Gastroesophageal sphincter (tissue), 4 donors: ENCODE results near the gene FER. TPM values are rescaled to one million over a fixed set of nuclear protein-coding genes. Genes with fewer than 3 reads are reported as not detected.

Experiments used
- ATAC-seq: fragments of 150-250 bp; one replicate; pipeline ENCODE4 v1.9.1; 2016; ENCODE audit warnings: mild to moderate bottlenecking, moderate library complexity
- H3K27ac ChIP-seq, 4 donors: fragments of 200-600 bp; sonication (generic) in 3 of 4; 1 replicate in 3 of 4; 2 replicates in 1 of 4; pipeline ENCODE4 v1.5.1; 2016 to 2019
- H3K27me3 ChIP-seq: fragments of 200-600 bp; sonication (generic); one replicate; pipeline ENCODE4 v1.5.1; 2019
- H3K36me3 ChIP-seq, 2 donors: fragments of 200-600 bp; sonication (generic); one replicate each; pipeline ENCODE4 v1.5.1; 2019; ENCODE audit warnings: control low read depth in 1 of 2
- H3K4me1 ChIP-seq, 3 donors: fragments of 200-600 bp; sonication (generic); 1 replicate in 2 of 3; 2 replicates in 1 of 3; pipeline ENCODE4 v1.5.1; 2016 to 2019; ENCODE audit warnings: control low read depth in 2 of 3
- H3K4me3 ChIP-seq, 2 donors: fragments of 200-600 bp; sonication (generic); one replicate each; pipeline ENCODE4 v1.5.1; 2019; ENCODE audit warnings: mild to moderate bottlenecking in 1 of 2, moderate library complexity in 1 of 2
- H3K9me3 ChIP-seq, 3 donors: fragments of 200-600 bp; sonication (generic); one replicate each; pipeline ENCODE4 v1.5.1; 2017 to 2019; ENCODE audit warnings: control low read depth in 2 of 3
- EP300 ChIP-seq: sonication (generic); formaldehyde crosslinking; IDR thresholded peaks from one replicate; pipeline ENCODE4 v1.6.1; 2017; ENCODE audit warnings: antibody characterized with exemption, mild to moderate bottlenecking
- POLR2A ChIP-seq, 2 donors: fragments of 450-650 bp; IDR thresholded peaks; one replicate each; pipeline ENCODE4 v1.6.1; 2017; ENCODE audit warnings: antibody characterized with exemption in 2 of 2, mild to moderate bottlenecking in 2 of 2, moderate library complexity in 1 of 2
- POLR2AphosphoS5 ChIP-seq: sonication (generic); formaldehyde crosslinking; IDR thresholded peaks from one replicate; pipeline ENCODE4 v1.6.1; 2017; ENCODE audit warnings: antibody characterized with exemption
- WGBS, 2 donors: methylation state at CpG; one replicate each; pipeline ENCODE4 v1.1.5; 2018; ENCODE audit warnings: low coverage in 1 of 2; 5-methylcytosine and 5-hydroxymethylcytosine counted together
- total RNA-seq, 4 donors: library from RNA; depleted of rRNA; stranded (reverse); fragments of >200 nt; gene quantifications; one replicate each; pipeline ENCODE4 v1.1.0, GENCODE V29; 2016
- TF ChIP-seq, protein P1 (sequence below), 4 experiments: fragments of 200-600 bp in 2 of 4; fragments of 450-650 bp in 2 of 4; sonication (generic) in 1 of 4; IDR thresholded peaks; one replicate each; pipeline ENCODE4 v1.5.1; 2017 to 2019; ENCODE audit warnings: antibody characterized with exemption in 4 of 4, mild to moderate bottlenecking in 2 of 4, moderate library complexity in 2 of 4

FER gene
- total RNA-seq, 4 donors from 2014 or later = 23.2 to 45.3 (median 32.5) TPM

DNA sequence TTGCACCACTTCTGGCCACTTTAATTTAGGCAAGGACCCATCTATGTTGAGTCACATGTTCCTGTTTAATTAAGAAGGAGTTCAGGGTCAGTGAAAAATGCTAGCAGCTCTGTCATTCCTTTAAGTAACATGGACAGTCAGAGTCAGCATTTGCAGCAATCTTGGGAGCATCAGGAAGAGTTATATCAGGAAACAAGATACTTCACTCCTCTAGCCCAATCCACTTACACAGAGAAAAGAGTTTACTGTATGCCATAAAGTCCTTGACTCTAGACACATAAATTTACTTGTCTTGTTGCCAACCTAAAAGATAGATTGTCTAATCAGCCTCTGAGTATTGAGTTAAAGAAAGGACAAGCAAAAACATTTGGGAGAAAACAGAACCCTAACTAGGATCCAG, 395.3 kb downstream of the FER start:
- H3K4me1 ChIP-seq = peaks cover 0 to 28% (median 0%) of the 10 kb centered on the region in 3 donors
- TF ChIP-seq POLR2AphosphoS5 = no peak
- TF ChIP-seq EP300 = no peak
- TF ChIP-seq POLR2A (IDR thresholded peaks at IDR 0.05) = no peak
- TF ChIP-seq, protein P1, sequence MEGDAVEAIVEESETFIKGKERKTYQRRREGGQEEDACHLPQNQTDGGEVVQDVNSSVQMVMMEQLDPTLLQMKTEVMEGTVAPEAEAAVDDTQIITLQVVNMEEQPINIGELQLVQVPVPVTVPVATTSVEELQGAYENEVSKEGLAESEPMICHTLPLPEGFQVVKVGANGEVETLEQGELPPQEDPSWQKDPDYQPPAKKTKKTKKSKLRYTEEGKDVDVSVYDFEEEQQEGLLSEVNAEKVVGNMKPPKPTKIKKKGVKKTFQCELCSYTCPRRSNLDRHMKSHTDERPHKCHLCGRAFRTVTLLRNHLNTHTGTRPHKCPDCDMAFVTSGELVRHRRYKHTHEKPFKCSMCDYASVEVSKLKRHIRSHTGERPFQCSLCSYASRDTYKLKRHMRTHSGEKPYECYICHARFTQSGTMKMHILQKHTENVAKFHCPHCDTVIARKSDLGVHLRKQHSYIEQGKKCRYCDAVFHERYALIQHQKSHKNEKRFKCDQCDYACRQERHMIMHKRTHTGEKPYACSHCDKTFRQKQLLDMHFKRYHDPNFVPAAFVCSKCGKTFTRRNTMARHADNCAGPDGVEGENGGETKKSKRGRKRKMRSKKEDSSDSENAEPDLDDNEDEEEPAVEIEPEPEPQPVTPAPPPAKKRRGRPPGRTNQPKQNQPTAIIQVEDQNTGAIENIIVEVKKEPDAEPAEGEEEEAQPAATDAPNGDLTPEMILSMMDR (IDR thresholded peaks at IDR 0.05) = no peak
- H3K27me3 ChIP-seq = no peaks in the 10 kb centered on the region
- no peak for ATAC-seq
- no peaks in the 10 kb centered on the region for H3K9me3 ChIP-seq
- no peaks in the 10 kb centered on the region for H3K36me3 ChIP-seq
- H3K27ac ChIP-seq = no peak overlapping the region
- no peak overlapping the region for H3K4me3 ChIP-seq

DNA sequence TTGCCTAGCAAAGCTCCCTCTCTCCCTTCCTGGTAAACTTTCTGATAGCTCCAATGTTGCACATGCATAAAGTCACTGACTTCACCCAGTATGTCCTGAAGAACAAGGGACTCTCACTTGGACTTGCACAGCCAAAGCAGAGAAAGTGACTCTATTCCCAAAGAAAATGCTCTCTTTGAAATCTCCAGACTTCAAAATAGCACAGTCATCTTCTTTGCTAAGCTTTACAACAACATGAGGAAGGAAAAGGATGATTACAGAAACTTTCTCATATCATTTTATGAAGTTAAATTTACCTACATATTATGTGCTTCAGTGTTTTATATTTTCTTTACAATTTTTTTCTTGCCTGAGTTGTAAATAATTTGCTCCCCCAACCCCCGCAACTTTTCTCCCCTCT, 397.4 kb downstream of the FER start:
- Histone ChIP-seq H3K27me3 (no peaks in the 10 kb centered on the region), H3K27ac (no peak overlapping the region), H3K9me3 (no peaks in the 10 kb centered on the region), H3K36me3 (no peaks in the 10 kb centered on the region), H3K4me3 (no peak overlapping the region), H3K4me1 (peaks cover 0 to 25% (median 0%) of the 10 kb centered on the region in 3 donors)
- TF ChIP-seq POLR2A (IDR thresholded peaks at IDR 0.05) (no peak), POLR2AphosphoS5 (no peak), EP300 (no peak)
- TF ChIP-seq, protein P1 (IDR thresholded peaks at IDR 0.05) = no peak
- 80 to 100% methylated on average over 1 of the region's 1 CpG for WGBS, 2 donors
- no peak for ATAC-seq

DNA sequence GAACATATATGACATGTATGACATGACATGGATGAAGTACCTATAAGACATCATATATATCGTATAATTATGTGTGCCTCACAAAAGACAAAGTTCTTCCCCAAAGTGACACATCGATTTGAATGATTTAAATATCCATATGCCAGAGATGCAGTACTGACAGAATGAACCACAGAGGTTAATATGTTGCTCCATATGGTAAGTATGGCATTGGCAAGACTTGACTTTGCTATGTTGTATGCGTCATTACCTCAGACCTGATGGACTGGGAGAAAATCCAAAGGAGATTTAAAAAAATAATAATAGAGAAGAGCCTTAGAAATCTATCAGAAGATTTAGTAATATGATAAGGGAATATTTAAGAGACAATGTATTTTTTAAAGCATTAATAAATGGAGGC, 398.9 kb downstream of the FER start:
- no peak for ATAC-seq
- TF ChIP-seq POLR2AphosphoS5 (no peak), POLR2A (IDR thresholded peaks at IDR 0.05) (no peak), EP300 (no peak)
- TF ChIP-seq, protein P1 (IDR thresholded peaks at IDR 0.05) = no peak
- WGBS, 2 donors = 92 to 100% methylated on average over 3 of the region's 3 CpGs

DNA sequence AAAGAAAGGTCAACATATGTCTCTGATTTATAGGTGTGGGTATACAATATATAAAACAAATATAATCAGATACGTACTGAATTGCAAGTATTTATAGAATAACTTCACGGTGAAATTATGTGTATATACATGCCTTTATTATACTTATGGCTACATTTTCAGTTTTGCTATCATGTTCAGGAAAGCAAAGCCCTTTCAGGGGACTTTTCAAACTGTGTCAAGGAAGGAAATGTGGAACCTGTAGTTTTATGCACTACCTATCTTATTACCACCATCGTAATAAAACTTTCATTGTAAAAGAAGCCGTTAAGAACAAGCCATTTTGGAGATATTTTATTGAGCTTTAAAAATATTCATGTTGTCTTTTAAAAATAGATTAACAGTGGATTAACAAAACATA, 404.9 kb downstream of the FER start:
- H3K36me3 ChIP-seq = no peaks in the 10 kb centered on the region
- no peaks in the 10 kb centered on the region for H3K9me3 ChIP-seq
- WGBS, 2 donors = 93 to 94% methylated on average over 4 of the region's 4 CpGs
- H3K27me3 ChIP-seq = no peaks in the 10 kb centered on the region
- H3K27ac ChIP-seq = no peak overlapping the region
- no peak overlapping the region for H3K4me3 ChIP-seq
- peaks cover 0 to 11% (median 0%) of the 10 kb centered on the region in 3 donors for H3K4me1 ChIP-seq
- TF ChIP-seq POLR2A (IDR thresholded peaks at IDR 0.05) (no peak), POLR2AphosphoS5 (no peak), EP300 (no peak)
- TF ChIP-seq, protein P1 (IDR thresholded peaks at IDR 0.05) = no peak
- no peak for ATAC-seq

More for the DNA sequence above, 398.9 kb downstream of the FER start:
- Histone ChIP-seq H3K9me3 (no peaks in the 10 kb centered on the region), H3K4me3 (no peak overlapping the region), H3K4me1 (peaks cover 0 to 17% (median 0%) of the 10 kb centered on the region in 3 donors), H3K27ac (no peak overlapping the region), H3K27me3 (no peaks in the 10 kb centered on the region), H3K36me3 (no peaks in the 10 kb centered on the region)

DNA sequence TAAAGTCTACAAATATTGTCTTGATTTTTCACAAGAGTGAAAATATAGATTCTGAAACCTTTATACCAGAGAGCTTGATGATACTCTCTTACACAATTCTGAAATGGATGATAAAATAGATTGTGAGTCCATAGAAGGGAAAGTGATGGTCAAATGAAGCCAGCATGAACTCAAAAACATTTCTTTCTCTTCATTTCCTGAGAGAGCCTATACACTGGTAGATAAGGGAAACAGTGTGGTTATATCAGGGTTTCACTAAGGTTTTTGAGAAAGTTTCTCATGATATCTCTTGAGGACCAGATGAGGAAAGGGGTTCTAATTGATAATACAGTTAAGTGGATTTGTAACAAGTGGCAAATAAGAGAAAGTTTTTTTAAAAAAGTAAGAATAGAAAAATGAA, 407.9 kb downstream of the FER start:
- Histone ChIP-seq H3K27ac (no peak overlapping the region), H3K4me3 (no peak overlapping the region), H3K27me3 (no peaks in the 10 kb centered on the region), H3K9me3 (no peaks in the 10 kb centered on the region), H3K36me3 (no peaks in the 10 kb centered on the region), H3K4me1 (peaks cover 0 to 18% (median 0%) of the 10 kb centered on the region in 3 donors)
- ATAC-seq = no peak
- TF ChIP-seq POLR2A (IDR thresholded peaks at IDR 0.05) = no peak

DNA sequence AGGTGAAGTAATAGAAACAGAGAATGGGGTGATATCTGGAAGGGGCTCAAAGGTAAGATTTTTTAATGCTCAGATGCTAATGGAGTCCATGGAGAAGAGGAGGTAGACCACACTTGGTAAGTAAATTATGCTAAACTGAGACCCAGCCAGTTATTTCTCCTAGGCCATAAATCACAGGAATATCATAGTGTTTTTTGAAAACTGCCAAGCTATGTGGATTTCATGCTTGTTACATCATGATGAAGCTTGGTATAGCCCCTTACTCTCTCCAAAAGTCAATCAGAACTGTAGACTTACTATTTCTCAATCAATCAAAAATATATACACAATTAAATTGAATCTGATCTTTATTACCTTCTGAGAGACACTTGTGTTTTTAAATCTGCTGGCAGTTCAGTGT, 409.2 kb downstream of the FER start:
- no peak overlapping the region for H3K4me3 ChIP-seq

More for the DNA sequence above, 409.2 kb downstream of the FER start:
- Histone ChIP-seq H3K4me1 (peaks cover 0 to 18% (median 0%) of the 10 kb centered on the region in 3 donors), H3K27ac (no peak overlapping the region), H3K9me3 (no peaks in the 10 kb centered on the region), H3K36me3 (no peaks in the 10 kb centered on the region), H3K27me3 (no peaks in the 10 kb centered on the region)
- no peak for TF ChIP-seq EP300
- no peak for TF ChIP-seq POLR2A (IDR thresholded peaks at IDR 0.05)
- ATAC-seq = no peak
